ENCODE measurements around the gene KMT2D. TPM values are rescaled to one million over a fixed set of nuclear protein-coding genes. Genes with fewer than 3 reads are reported as not detected.

The KMT2D gene
- total and polyA plus RNA-seq, 2 donors (not counting 3 experiments of a cell fraction or from before 2014, with no cell fraction given), result 15.1 to 120 TPM

DNA sequence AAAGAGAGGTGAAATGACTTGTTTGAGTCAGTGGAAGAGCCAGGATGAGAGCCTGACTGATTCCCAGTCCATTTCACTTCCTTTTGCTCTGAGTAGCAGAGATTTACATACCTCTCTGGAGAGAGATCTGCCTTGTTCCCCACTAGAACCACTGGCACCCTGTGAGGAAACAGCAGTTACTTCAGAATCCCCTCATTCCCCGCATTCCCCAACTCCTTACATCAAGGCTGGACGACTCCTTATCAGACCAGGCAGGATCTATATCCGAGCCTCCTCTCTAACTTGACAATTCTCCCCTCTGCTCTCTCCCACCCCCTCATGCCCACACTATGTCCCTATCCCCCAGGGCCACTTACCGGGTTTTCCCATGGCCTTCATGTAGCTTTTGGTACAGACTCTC, 5.5 kb upstream of the KMT2D start:
- Histone ChIP-seq H3K9ac (replicated peaks; ENCODE audit: extremely low read depth, insufficient read depth, low read length) (no peak overlapping the region), H3K9me1 (replicated peaks; ENCODE audit: control insufficient read depth, extremely low read depth, insufficient read depth, low read length) (no peaks in the 10 kb centered on the region), H3K36me3 (ENCODE audit: control insufficient read depth in 2 of 2, extremely low read depth in 1 of 2, insufficient read depth in 2 of 2, low read length in 2 of 2) (no peaks in the 10 kb centered on the region), H3K4me1 (ENCODE audit: control insufficient read depth, extremely low read depth, insufficient read depth, low read length) (peaks cover 17% of the 10 kb centered on the region), H3K27me3 (ENCODE audit: control insufficient read depth in 2 of 2, insufficient read depth in 2 of 2, low read length in 2 of 2) (no peaks in the 10 kb centered on the region), H4K20me1 (replicated peaks; ENCODE audit: control insufficient read depth, extremely low read depth, insufficient read depth, low read length) (no peaks in the 10 kb centered on the region), H3K27ac (ENCODE audit: insufficient read depth, low read depth, low read length) (no peak overlapping the region), H2AFZ (ENCODE audit: low read depth, low read length) (no peak overlapping the region), H3K4me3 (replicated peaks in 1 of 3; ENCODE audit: insufficient read depth in 1 of 3, low read depth in 1 of 3, low read length in 3 of 3) (no peak overlapping the region), H3K4me2 (ENCODE audit: insufficient read depth, low read length) (no peak overlapping the region), H3K9me3 (replicated peaks; ENCODE audit: control insufficient read depth, insufficient read depth, low read length) (no peaks in the 10 kb centered on the region), H3K79me2 (ENCODE audit: control insufficient read depth, insufficient read depth, low read length) (peaks cover 4% of the 10 kb centered on the region)
- dilution Hi-C loops (cut with MboI; ENCODE audit: extremely low pct_ligation_motif_present, low sequenced_read_pairs) (no loop called here), intact Hi-C loops (cut with micrococcal nuclease) (no loop called here)
- ChIA-PET POLR2A (interaction anchor here (0.7 kb wide), 1 partner anchor 169 kb away, joined by 4 read pairs; no protein-coding TSS in a partner anchor), CTCF (interaction anchor here (1.4 to 6.8 kb wide), 6 partner anchors 11 to 169 kb away, joined by 3 to 197 read pairs (median 69); partner anchors contain the start of genes DHH and TUBA1B)
- FAIRE-seq (no peak), DNase-seq (ENCODE audit: low read depth, low spot score) (no peak)
- no TSS peak for BruUV-seq (replicated peaks)
- no peak for TF ChIP-seq GATA2 (IDR thresholded peaks at IDR 0.05; ENCODE audit: insufficient read depth, insufficient read length, low read depth, low read length)
- TF ChIP-seq, protein P1, sequence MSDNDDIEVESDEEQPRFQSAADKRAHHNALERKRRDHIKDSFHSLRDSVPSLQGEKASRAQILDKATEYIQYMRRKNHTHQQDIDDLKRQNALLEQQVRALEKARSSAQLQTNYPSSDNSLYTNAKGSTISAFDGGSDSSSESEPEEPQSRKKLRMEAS (IDR thresholded peaks at IDR 0.05; ENCODE audit: insufficient read depth, insufficient read length), result no peak
- TF ChIP-seq FOS (IDR thresholded peaks at IDR 0.05; ENCODE audit: borderline replicate concordance, insufficient read depth, low read length), result no peak
- TF ChIP-seq POLR2A (IDR thresholded peaks at IDR 0.05; ENCODE audit: low read depth, low read length), result no peak
- TF ChIP-seq, protein P2, sequence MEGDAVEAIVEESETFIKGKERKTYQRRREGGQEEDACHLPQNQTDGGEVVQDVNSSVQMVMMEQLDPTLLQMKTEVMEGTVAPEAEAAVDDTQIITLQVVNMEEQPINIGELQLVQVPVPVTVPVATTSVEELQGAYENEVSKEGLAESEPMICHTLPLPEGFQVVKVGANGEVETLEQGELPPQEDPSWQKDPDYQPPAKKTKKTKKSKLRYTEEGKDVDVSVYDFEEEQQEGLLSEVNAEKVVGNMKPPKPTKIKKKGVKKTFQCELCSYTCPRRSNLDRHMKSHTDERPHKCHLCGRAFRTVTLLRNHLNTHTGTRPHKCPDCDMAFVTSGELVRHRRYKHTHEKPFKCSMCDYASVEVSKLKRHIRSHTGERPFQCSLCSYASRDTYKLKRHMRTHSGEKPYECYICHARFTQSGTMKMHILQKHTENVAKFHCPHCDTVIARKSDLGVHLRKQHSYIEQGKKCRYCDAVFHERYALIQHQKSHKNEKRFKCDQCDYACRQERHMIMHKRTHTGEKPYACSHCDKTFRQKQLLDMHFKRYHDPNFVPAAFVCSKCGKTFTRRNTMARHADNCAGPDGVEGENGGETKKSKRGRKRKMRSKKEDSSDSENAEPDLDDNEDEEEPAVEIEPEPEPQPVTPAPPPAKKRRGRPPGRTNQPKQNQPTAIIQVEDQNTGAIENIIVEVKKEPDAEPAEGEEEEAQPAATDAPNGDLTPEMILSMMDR (IDR thresholded peaks at IDR 0.05; ENCODE audit: extremely low read depth in 1 of 2, insufficient read depth in 1 of 2, low read depth in 1 of 2, low read length in 2 of 2), result no peak

DNA sequence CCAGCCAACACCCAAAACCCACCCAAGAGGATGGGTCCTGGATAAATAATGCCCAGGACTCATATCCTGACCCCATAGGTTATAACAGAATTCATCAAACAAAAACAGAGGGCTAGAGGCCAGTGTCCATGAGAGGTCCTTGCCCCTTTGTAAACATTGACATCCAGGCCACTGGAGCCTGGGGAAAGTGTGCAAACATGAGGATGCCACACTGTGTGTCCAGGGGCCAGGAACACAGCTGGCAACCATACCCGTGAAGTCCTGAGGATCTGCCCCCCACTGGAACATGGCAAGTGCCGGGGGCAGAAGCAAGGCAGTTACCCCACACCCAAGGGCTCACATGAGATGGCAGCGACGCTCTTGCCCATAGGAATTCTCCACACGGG, 4.2 kb upstream of the KMT2D start:
- Histone ChIP-seq H3K9me3 (replicated peaks; ENCODE audit: control insufficient read depth, insufficient read depth, low read length) (no peaks in the 10 kb centered on the region), H3K4me3 (replicated peaks in 1 of 3; ENCODE audit: insufficient read depth in 1 of 3, low read depth in 1 of 3, low read length in 3 of 3) (no peak overlapping the region), H4K20me1 (replicated peaks; ENCODE audit: control insufficient read depth, extremely low read depth, insufficient read depth, low read length) (no peaks in the 10 kb centered on the region), H3K36me3 (ENCODE audit: control insufficient read depth in 2 of 2, extremely low read depth in 1 of 2, insufficient read depth in 2 of 2, low read length in 2 of 2) (no peaks in the 10 kb centered on the region), H3K79me2 (ENCODE audit: control insufficient read depth, insufficient read depth, low read length) (peaks cover 11% of the 10 kb centered on the region), H3K9ac (replicated peaks; ENCODE audit: extremely low read depth, insufficient read depth, low read length) (no peak overlapping the region), H2AFZ (ENCODE audit: low read depth, low read length) (no peak overlapping the region), H3K27ac (ENCODE audit: insufficient read depth, low read depth, low read length) (no peak overlapping the region), H3K27me3 (ENCODE audit: control insufficient read depth in 2 of 2, insufficient read depth in 2 of 2, low read length in 2 of 2) (no peaks in the 10 kb centered on the region), H3K4me1 (ENCODE audit: control insufficient read depth, extremely low read depth, insufficient read depth, low read length) (peaks cover 13% of the 10 kb centered on the region), H3K9me1 (replicated peaks; ENCODE audit: control insufficient read depth, extremely low read depth, insufficient read depth, low read length) (no peaks in the 10 kb centered on the region), H3K4me2 (ENCODE audit: insufficient read depth, low read length) (no peak overlapping the region)
- TF ChIP-seq JUN (IDR thresholded peaks at IDR 0.05; ENCODE audit: borderline replicate concordance, insufficient read depth, insufficient read length, low read depth), result no peak
- no peak for TF ChIP-seq MYC (IDR thresholded peaks at IDR 0.05; ENCODE audit: low read depth, low read length)
- no peak for TF ChIP-seq POLR2AphosphoS5 (IDR thresholded peaks at IDR 0.05; ENCODE audit: insufficient read depth, low read depth, low read length)
- no peak for TF ChIP-seq GATA2 (IDR thresholded peaks at IDR 0.05; ENCODE audit: insufficient read depth, insufficient read length, low read depth, low read length)
- TF ChIP-seq POLR2A (IDR thresholded peaks at IDR 0.05; ENCODE audit: low read depth, low read length), result no peak
- TF ChIP-seq FOS (IDR thresholded peaks at IDR 0.05; ENCODE audit: borderline replicate concordance, insufficient read depth, low read length), result no peak
- TF ChIP-seq, protein P2 (IDR thresholded peaks at IDR 0.05; ENCODE audit: extremely low read depth in 1 of 2, insufficient read depth in 1 of 2, low read depth in 1 of 2, low read length in 2 of 2), result no peak
- TF ChIP-seq, protein P1 (IDR thresholded peaks at IDR 0.05; ENCODE audit: insufficient read depth, insufficient read length), result no peak
- TF ChIP-seq EZH2 (IDR thresholded peaks at IDR 0.05; ENCODE audit: borderline replicate concordance, low read depth, low read length, severe bottlenecking), result no peak
- BruUV-seq (replicated peaks), result no TSS peak
- intact Hi-C loops (cut with micrococcal nuclease) (loop anchor here (1.0 kb wide), 5 partner anchors 29 to 171 kb away; no protein-coding TSS in a partner anchor), dilution Hi-C loops (cut with MboI; ENCODE audit: extremely low pct_ligation_motif_present, low sequenced_read_pairs) (no loop called here)
- ChIA-PET POLR2A (interaction anchor here (1.4 kb wide), 1 partner anchor 67 kb away, joined by 4 read pairs; the partner anchor contains the start of gene TUBA1B), CTCF (interaction anchor here (0.8 to 6.8 kb wide), 27 partner anchors 8 to 224 kb away, joined by 3 to 197 read pairs (median 5); partner anchors contain the start of genes DHH, LMBR1L, TUBA1A and TUBA1B)
- FAIRE-seq, result no peak
- DNase-seq (ENCODE audit: low read depth, low spot score), result no peak

Data from endothelial cell of umbilical vein (primary cell).